Measurements from ENCODE around the gene GABRA5.
"Not testable (repeated sequence)": the region's sequence is repeated elsewhere in the genome, so short reads cannot be mapped to it uniquely, and the experiment has no call there.

The GABRA5 gene

GRCh38 chr15:26866298-26867199 is at the start of gene GABRA5:
TSS of gene GABRA5 (plus strand) at chr15:26867062. CDS start at chr15:26869249, 2,187 bp downstream.
- no peak for DNase-seq

GRCh38 chr15:26831191-26831590 is 35.7 kb upstream of the GABRA5 start:
- DNase-seq = not testable (repeated sequence)

- no peak for DNase-seq
Measured at GRCh38 chr15:26831951-26832350, 34.9 kb upstream of the GABRA5 start.

GRCh38 chr15:26838742-26839460 is 28.0 kb upstream of the GABRA5 start:
- DNase-seq = no peak

GRCh38 chr15:26841514-26841913 is 25.3 kb upstream of the GABRA5 start:
- no peak for DNase-seq

- no peak for DNase-seq
Measured at GRCh38 chr15:26841941-26842340, 24.9 kb upstream of the GABRA5 start.

GRCh38 chr15:26842391-26842790 is 24.5 kb upstream of the GABRA5 start:
- no peak for DNase-seq

GRCh38 chr15:26844901-26845300 is 22.0 kb upstream of the GABRA5 start:
- no peak for DNase-seq

- DNase-seq = no peak
Measured at GRCh38 chr15:26848498-26848897, 18.4 kb upstream of the GABRA5 start.

GRCh38 chr15:26850161-26850560 is 16.7 kb upstream of the GABRA5 start:
- DNase-seq = no peak

GRCh38 chr15:26852980-26853379 is 13.9 kb upstream of the GABRA5 start:
- no peak for DNase-seq

GRCh38 chr15:26854435-26854834 is 12.4 kb upstream of the GABRA5 start:
- no peak for DNase-seq

GRCh38 chr15:26864664-26865191 is 2.1 kb upstream of the GABRA5 start:
- DNase-seq = no peak

GRCh38 chr15:26867200-26868007 is 542 bp downstream of the GABRA5 start:
- no peak for DNase-seq

GRCh38 chr15:26868029-26868685 is 1.3 kb downstream of the GABRA5 start:
- no peak for DNase-seq

GRCh38 chr15:26869628-26870027 is 2.8 kb downstream of the GABRA5 start:
- DNase-seq = no peak

GRCh38 chr15:26870346-26870745 is 3.5 kb downstream of the GABRA5 start:
- no peak for DNase-seq

- no peak for DNase-seq
Measured at GRCh38 chr15:26872206-26872605, 5.3 kb downstream of the GABRA5 start.

- no peak for DNase-seq
Measured at GRCh38 chr15:26873846-26874245, 7.0 kb downstream of the GABRA5 start.

- DNase-seq = no peak
Measured at GRCh38 chr15:26874774-26875475, 8.1 kb downstream of the GABRA5 start.

GRCh38 chr15:26875476-26875850 is 8.6 kb downstream of the GABRA5 start:
- DNase-seq = no peak

- no peak for DNase-seq
Measured at GRCh38 chr15:26877831-26878230, 11.0 kb downstream of the GABRA5 start.

Measured in NCI-H226 (cell line).